Upper lobe of right lung (tissue), 1 donor: ENCODE results near the gene DNAH14. TPM values are rescaled to one million over a fixed set of nuclear protein-coding genes. Genes with fewer than 3 reads are reported as not detected.
"Not testable (repeated sequence)": the region's sequence is repeated elsewhere in the genome, so short reads cannot be mapped to it uniquely, and the experiment has no call there.

ENCODE experiments used
- ATAC-seq: fragments of 200-7000 bp; cut with Tn5 transposase; one replicate; pipeline ENCODE4 v1.9.1; 2020; ENCODE audit warnings: mild to moderate bottlenecking, moderate library complexity
- DNase-seq: peaks from one replicate; pipeline ENCODE4 v3.0.0-alpha.2; 2020
- H3K27ac ChIP-seq: fragments of 200-600 bp; one replicate; pipeline ENCODE4 v1.8.0; 2022
- H3K27me3 ChIP-seq: fragments of 200-600 bp; one replicate; pipeline ENCODE4 v1.8.0; 2022; ENCODE audit warnings: mild to moderate bottlenecking
- H3K36me3 ChIP-seq: fragments of 200-600 bp; one replicate; pipeline ENCODE4 v1.8.0; 2022
- H3K4me1 ChIP-seq: fragments of 200-600 bp; one replicate; pipeline ENCODE4 v1.8.0; 2022
- H3K4me3 ChIP-seq: fragments of 200-600 bp; one replicate; pipeline ENCODE4 v1.8.0; 2022; ENCODE audit warnings: mild to moderate bottlenecking
- H3K9me3 ChIP-seq: fragments of 200-600 bp; one replicate; pipeline ENCODE4 v1.8.0; 2022
- CTCF ChIP-seq: fragments of 200-600 bp; IDR thresholded peaks from one replicate; pipeline ENCODE4 v1.8.0; 2022; ENCODE audit warnings: antibody characterized with exemption
- intact Hi-C: fragments of 100-400 bp; cut with DNase I; formaldehyde crosslinking; loops from one replicate; pipeline ENCODE4 v1.11.0; 2022
- total RNA-seq: library from RNA; stranded (reverse); fragmentation: NEBNext Ultra II Directional; extraction: Animal tissue kit (Norgen Biotek cat#: 25700); gene quantifications from one replicate; pipeline ENCODE4 v1.2.1, GENCODE V29; 2021
- donor health status: DM: no; HTN: yes; CAD: no; lungs with severe emphysema.

Gene DNAH14
- total RNA-seq, 1 donor from 2014 or later = 14.9 TPM

GRCh38 chr1:224959115-224959514 is 29.6 kb downstream of the DNAH14 start:
- no peaks in the 10 kb centered on the region for H3K27me3 ChIP-seq
- TF ChIP-seq CTCF = no peak
- H3K4me3 ChIP-seq = no peak overlapping the region
- H3K36me3 ChIP-seq = no peaks in the 10 kb centered on the region
- H3K9me3 ChIP-seq = no peaks in the 10 kb centered on the region
- intact Hi-C loops = no loop called here
- ATAC-seq (no peak), DNase-seq (no peak)
- H3K4me1 ChIP-seq = no peaks in the 10 kb centered on the region
- no peak overlapping the region for H3K27ac ChIP-seq

- Histone ChIP-seq H3K27ac (no peak overlapping the region), H3K4me1 (no peaks in the 10 kb centered on the region), H3K27me3 (no peaks in the 10 kb centered on the region), H3K4me3 (no peak overlapping the region), H3K9me3 (no peaks in the 10 kb centered on the region), H3K36me3 (no peaks in the 10 kb centered on the region)
- DNase-seq (no peak), ATAC-seq (no peak)
- intact Hi-C loops = no loop called here
- no peak for TF ChIP-seq CTCF
Observed at GRCh38 chr1:224959656-224960055, 30.2 kb downstream of the DNAH14 start.

DNA sequence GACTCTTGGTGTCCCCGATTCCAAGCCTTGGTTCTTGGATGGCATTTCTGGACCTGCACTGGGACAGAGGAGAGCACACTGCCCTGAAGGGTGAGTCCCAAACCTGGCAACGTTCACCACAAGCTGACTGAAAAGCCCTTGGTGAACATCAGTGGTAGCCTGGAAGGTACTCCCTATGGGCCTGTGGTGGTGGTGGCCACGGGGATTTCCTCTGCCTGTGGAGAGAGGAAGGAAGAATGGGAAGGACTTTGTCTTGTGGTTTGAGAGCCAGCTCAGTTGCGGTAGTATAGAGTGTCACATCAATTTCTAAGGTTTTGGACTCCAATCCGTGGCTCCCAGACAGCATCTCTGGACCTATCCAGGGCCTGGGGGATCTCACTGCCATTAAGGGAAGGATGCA is 50.7 kb downstream of the DNAH14 start:
- Histone ChIP-seq H3K36me3 (no peaks in the 10 kb centered on the region), H3K27ac (no peak overlapping the region), H3K27me3 (no peaks in the 10 kb centered on the region), H3K9me3 (no peaks in the 10 kb centered on the region), H3K4me1 (no peaks in the 10 kb centered on the region), H3K4me3 (no peak overlapping the region)
- no peak for ATAC-seq
- intact Hi-C loops = no loop called here
- TF ChIP-seq CTCF = no peak
- no peak for DNase-seq

GRCh38 chr1:224981922-224982354 is 52.5 kb downstream of the DNAH14 start:
- intact Hi-C loops, H3K27ac ChIP-seq, H3K4me1 ChIP-seq, ATAC-seq, H3K27me3 ChIP-seq, H3K4me3 ChIP-seq, DNase-seq, H3K9me3 ChIP-seq, H3K36me3 ChIP-seq: not testable (repeated sequence)

DNA sequence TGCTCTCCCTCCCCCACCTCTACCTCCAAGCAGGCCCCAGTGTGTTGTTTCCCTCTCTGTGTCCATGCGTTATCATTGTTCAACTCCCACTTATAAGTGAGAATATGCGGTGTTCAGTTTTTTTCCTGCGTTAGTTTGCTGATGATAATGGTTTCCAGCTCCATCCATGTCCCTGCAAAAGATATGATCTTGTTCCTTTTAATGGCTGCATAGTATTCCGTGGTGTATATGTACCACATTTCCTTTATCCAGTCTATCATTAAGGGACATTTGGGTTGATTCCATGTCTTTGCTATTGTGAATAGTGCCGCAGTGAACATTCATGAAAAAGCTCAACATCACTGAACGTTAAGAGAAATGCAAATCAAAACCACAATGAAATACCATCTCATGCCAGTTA is 58.6 kb downstream of the DNAH14 start:
- intact Hi-C loops = no loop called here
- ATAC-seq (no peak), DNase-seq (no peak)
- Histone ChIP-seq H3K36me3 (no peaks in the 10 kb centered on the region), H3K4me3 (no peak overlapping the region), H3K4me1 (no peaks in the 10 kb centered on the region), H3K9me3 (no peaks in the 10 kb centered on the region), H3K27me3 (no peaks in the 10 kb centered on the region), H3K27ac (no peak overlapping the region)
- no peak for TF ChIP-seq CTCF

GRCh38 chr1:224989615-224990014 is 60.1 kb downstream of the DNAH14 start:
- Histone ChIP-seq H3K4me1 (no peaks in the 10 kb centered on the region), H3K27me3 (no peaks in the 10 kb centered on the region), H3K27ac (no peak overlapping the region), H3K9me3 (no peaks in the 10 kb centered on the region), H3K4me3 (no peak overlapping the region), H3K36me3 (no peaks in the 10 kb centered on the region)
- ATAC-seq (no peak), DNase-seq (no peak)
- no peak for TF ChIP-seq CTCF
- intact Hi-C loops = no loop called here

GRCh38 chr1:224991550-224991949 is 62.1 kb downstream of the DNAH14 start:
- DNase-seq, H3K27ac ChIP-seq, H3K4me3 ChIP-seq, H3K4me1 ChIP-seq, H3K9me3 ChIP-seq, H3K36me3 ChIP-seq, ATAC-seq, intact Hi-C loops, H3K27me3 ChIP-seq: not testable (repeated sequence)
